Endodermal cell (in vitro differentiated cells): ENCODE results near the gene DRD4. TPM values are rescaled to one million over a fixed set of nuclear protein-coding genes. Genes with fewer than 3 reads are reported as not detected.

ENCODE experiments used
- DNase-seq: peaks from one replicate; pipeline ENCODE4 v3.0.0-alpha.2; 2017
- H3K27ac ChIP-seq: 2 replicates; pipeline ENCODE4 v1.5.1; 2013; ENCODE audit warnings: mild to moderate bottlenecking, low read depth, low read length, moderate library complexity
- H3K27me3 ChIP-seq: 2 replicates; pipeline ENCODE4 v1.6.1; 2013; ENCODE audit warnings: mild to moderate bottlenecking, low read length, moderate library complexity; ENCODE audit not compliant: insufficient read depth, control insufficient read depth, poor library complexity, severe bottlenecking
- H3K36me3 ChIP-seq: 2 replicates; pipeline ENCODE4 v1.7.0; 2013; ENCODE audit warnings: mild to moderate bottlenecking, low read length, moderate library complexity; ENCODE audit not compliant: control insufficient read depth, insufficient read depth
- H3K4me1 ChIP-seq: one replicate; pipeline ENCODE4 v1.7.0; 2013; ENCODE audit warnings: low read length; ENCODE audit not compliant: control insufficient read depth, insufficient read depth
- H3K4me3 ChIP-seq: 2 replicates; pipeline ENCODE4 v1.5.1; 2013; ENCODE audit warnings: mild to moderate bottlenecking, low read length, moderate library complexity
- H3K9ac ChIP-seq: 2 replicates; pipeline ENCODE4 v1.6.1; 2013; ENCODE audit warnings: mild to moderate bottlenecking, low read length, moderate library complexity; ENCODE audit not compliant: poor library complexity, severe bottlenecking; ENCODE audit errors: extremely low read depth
- H3K9me3 ChIP-seq: 2 replicates; pipeline ENCODE4 v1.6.1; 2013; ENCODE audit warnings: mild to moderate bottlenecking, low read length, moderate library complexity; ENCODE audit not compliant: control insufficient read depth
- H3K27ac Mint-ChIP-seq: 2 replicates; pipeline ENCODE4 v1.8.0; 2020; ENCODE audit warnings: mixed read lengths
- H3K27me3 Mint-ChIP-seq: 2 replicates; pipeline ENCODE4 v1.8.0; 2021; ENCODE audit warnings: mild to moderate bottlenecking, mixed read lengths; ENCODE audit not compliant: insufficient read depth
- H3K36me3 Mint-ChIP-seq: 2 replicates; pipeline ENCODE4 v1.8.0; 2020; ENCODE audit warnings: low read depth, mixed read lengths
- H3K4me1 Mint-ChIP-seq: 2 replicates; pipeline ENCODE4 v1.8.0; 2020; ENCODE audit warnings: mixed read lengths
- H3K4me3 Mint-ChIP-seq: 2 replicates; pipeline ENCODE4 v1.8.0; 2020; ENCODE audit warnings: mild to moderate bottlenecking, moderate library complexity, mixed read lengths
- H3K9me3 Mint-ChIP-seq: 2 replicates; pipeline ENCODE4 v1.8.0; 2020; ENCODE audit warnings: mild to moderate bottlenecking, mixed read lengths
- CTCF ChIP-seq: fragments of 200-600 bp; sonication (generic); conservative IDR thresholded peaks from 2 replicates; pipeline ENCODE4 v1.5.0; 2021; ENCODE audit warnings: antibody characterized with exemption, mild to moderate bottlenecking
- WGBS, 2 experiments: methylation state at CpG; one replicate each; pipeline versions ENCODE4 v1.1.5 to v1.1.7; 2013; ENCODE audit warnings: missing lambda C conversion rate in 2 of 2, mixed read lengths in 1 of 2; ENCODE audit not compliant: insufficient coverage in 1 of 2, insufficient read length in 1 of 2; 5-methylcytosine and 5-hydroxymethylcytosine counted together
- total RNA-seq, 2 donors: library from RNA; stranded (reverse); fragmentation: NEBNext Ultra II Directional in 1 of 2; extraction: Animal tissue kit (Norgen Biotek cat#: 25700) in 1 of 2; gene quantifications; 2 replicates in 1 of 2; 3 replicates in 1 of 2; pipeline ENCODE4 v1.2.1, GENCODE V29; 2021

The DRD4 gene
- total RNA-seq, 2 donors from 2014 or later: 1.8 to 2.7 TPM

- H3K27ac Mint-ChIP-seq: no peak overlapping the region
- Histone ChIP-seq H3K27me3 (no peaks in the 10 kb centered on the region), H3K27ac (no peak overlapping the region), H3K9me3 (no peaks in the 10 kb centered on the region), H3K36me3 (no peaks in the 10 kb centered on the region), H3K9ac (no peak overlapping the region), H3K4me1 (no peaks in the 10 kb centered on the region), H3K4me3 (no peak overlapping the region)
- WGBS, 2 experiments: 96 to 99% methylated on average over 13 of the region's 13 CpGs
- no peaks in the 10 kb centered on the region for H3K9me3 Mint-ChIP-seq
- DNase-seq: no peak
- no peak overlapping the region for H3K4me3 Mint-ChIP-seq
- no peaks in the 10 kb centered on the region for H3K27me3 Mint-ChIP-seq
- peaks cover 3% of the 10 kb centered on the region for H3K36me3 Mint-ChIP-seq
- H3K4me1 Mint-ChIP-seq: no peaks in the 10 kb centered on the region
- no peak for TF ChIP-seq CTCF
These were observed 16.9 kb upstream of the DRD4 start for GRCh38 chr11:620201-620600.

- no peaks in the 10 kb centered on the region for H3K4me1 Mint-ChIP-seq
- Histone ChIP-seq H3K9me3 (no peaks in the 10 kb centered on the region), H3K27ac (no peak overlapping the region), H3K27me3 (no peaks in the 10 kb centered on the region), H3K9ac (no peak overlapping the region), H3K4me3 (no peak overlapping the region), H3K4me1 (no peaks in the 10 kb centered on the region), H3K36me3 (no peaks in the 10 kb centered on the region)
- H3K27ac Mint-ChIP-seq: no peak overlapping the region
- WGBS, 2 experiments: 88 to 91% methylated on average over 23 to 45 of the region's 45 CpGs
- no peaks in the 10 kb centered on the region for H3K9me3 Mint-ChIP-seq
- peaks cover 3% of the 10 kb centered on the region for H3K36me3 Mint-ChIP-seq
- DNase-seq: no peak
- no peaks in the 10 kb centered on the region for H3K27me3 Mint-ChIP-seq
- TF ChIP-seq CTCF: no peak
- no peak overlapping the region for H3K4me3 Mint-ChIP-seq
These were observed 15.9 kb upstream of the DRD4 start for GRCh38 chr11:620935-621814.

DNA sequence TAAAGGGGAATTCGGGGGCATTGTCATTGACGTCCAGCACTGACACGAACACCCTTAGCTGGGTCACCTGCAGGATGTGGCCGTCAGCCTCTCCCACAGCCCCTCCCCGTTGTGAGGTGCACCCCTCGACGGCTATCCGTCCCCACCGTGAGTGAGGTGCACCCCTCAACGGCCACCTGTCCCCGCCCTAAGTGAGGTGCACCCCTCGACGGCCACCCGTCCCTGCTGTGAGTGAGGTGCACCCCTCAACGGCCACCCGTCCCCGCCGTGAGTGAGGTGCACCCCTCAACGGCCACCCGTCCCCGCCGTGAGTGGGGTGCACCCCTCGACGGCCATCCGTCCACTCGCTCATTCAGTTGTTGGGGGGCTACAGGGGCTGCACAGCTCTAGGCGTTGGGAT, 15.2 kb upstream of the DRD4 start:
- no peaks in the 10 kb centered on the region for H3K9me3 Mint-ChIP-seq
- no peak for DNase-seq
- no peaks in the 10 kb centered on the region for H3K4me1 Mint-ChIP-seq
- peaks cover 3% of the 10 kb centered on the region for H3K36me3 Mint-ChIP-seq
- H3K9ac ChIP-seq: no peak overlapping the region
- no peaks in the 10 kb centered on the region for H3K4me1 ChIP-seq
- no peak overlapping the region for H3K4me3 ChIP-seq
- no peak overlapping the region for H3K4me3 Mint-ChIP-seq
- no peaks in the 10 kb centered on the region for H3K27me3 ChIP-seq
- H3K36me3 ChIP-seq: no peaks in the 10 kb centered on the region
- no peaks in the 10 kb centered on the region for H3K9me3 ChIP-seq
- no peak overlapping the region for H3K27ac ChIP-seq
- H3K27ac Mint-ChIP-seq: no peak overlapping the region
- peaks cover 4% of the 10 kb centered on the region for H3K27me3 Mint-ChIP-seq
- no peak for TF ChIP-seq CTCF
- 93 to 99% methylated on average over 23 to 27 of the region's 27 CpGs for WGBS, 2 experiments
